GM19238 (cell line): ENCODE measurements around the gene RHOF.
"Not testable (repeated sequence)": the region's sequence is repeated elsewhere in the genome, so short reads cannot be mapped to it uniquely, and the experiment has no call there.

Experiments used
- DNase-seq: peaks from one replicate; pipeline ENCODE4 v3.0.0; 2011; ENCODE audit warnings: low spot score; ENCODE audit not compliant: insufficient read length

Gene RHOF

GRCh38 chr12:121776190-121777098 lies 17.0 kb downstream of the RHOF start:
- DNase-seq: peak; percentile 87

DNA sequence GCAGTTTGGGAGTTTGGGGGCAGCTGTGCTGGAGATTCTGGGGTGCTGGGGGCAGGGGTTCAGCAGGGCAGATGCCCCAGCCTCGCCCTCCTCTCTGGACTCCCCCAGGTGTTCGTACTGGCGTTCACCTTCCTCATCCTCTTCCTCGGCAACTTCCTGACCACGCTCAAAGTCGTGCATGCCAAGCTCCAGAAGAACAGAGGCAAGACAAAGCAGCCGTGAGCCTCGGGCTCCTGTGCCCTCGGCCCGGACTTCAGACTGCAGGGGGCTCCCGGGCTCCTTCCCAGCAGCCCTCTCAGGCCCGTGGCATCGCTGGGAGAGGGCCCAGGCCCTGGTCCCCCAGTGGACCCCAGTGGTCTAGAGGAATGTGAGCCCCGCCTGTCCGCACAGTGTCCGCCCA lies 18.0 kb downstream of the RHOF start:
- no peak for DNase-seq

DNA sequence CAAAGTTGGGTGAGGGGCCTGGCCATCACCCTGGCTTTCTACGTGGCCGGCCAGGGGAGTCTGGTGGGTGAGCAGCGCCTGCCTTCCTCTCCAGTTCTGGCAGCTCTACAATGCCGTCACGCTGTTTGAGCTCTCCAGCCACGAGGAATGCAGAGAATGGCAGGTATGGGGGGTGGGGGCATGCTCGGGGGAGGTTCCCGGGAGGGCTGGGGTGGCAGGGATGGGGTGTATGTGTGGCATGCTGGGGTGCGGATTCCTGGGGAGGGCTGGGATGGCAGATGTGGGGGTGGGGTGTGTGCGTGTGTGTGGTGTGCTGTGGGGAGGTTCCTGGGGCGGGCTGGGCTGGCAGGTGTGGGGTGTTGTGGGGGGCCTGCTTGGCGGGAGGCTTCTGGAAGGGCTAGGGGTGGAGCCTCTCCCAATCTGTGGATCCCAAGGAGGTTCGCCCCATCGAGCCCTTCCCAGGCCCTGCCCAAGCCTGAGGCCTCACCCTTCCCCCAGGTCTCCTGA lies 18.5 kb downstream of the RHOF start:
- no peak for DNase-seq

- DNase-seq: peak; percentile 97
Observed at GRCh38 chr12:121773011-121773777, 20.3 kb downstream of the RHOF start.

GRCh38 chr12:121770813-121771625 lies 22.5 kb downstream of the RHOF start:
- no peak for DNase-seq

DNA sequence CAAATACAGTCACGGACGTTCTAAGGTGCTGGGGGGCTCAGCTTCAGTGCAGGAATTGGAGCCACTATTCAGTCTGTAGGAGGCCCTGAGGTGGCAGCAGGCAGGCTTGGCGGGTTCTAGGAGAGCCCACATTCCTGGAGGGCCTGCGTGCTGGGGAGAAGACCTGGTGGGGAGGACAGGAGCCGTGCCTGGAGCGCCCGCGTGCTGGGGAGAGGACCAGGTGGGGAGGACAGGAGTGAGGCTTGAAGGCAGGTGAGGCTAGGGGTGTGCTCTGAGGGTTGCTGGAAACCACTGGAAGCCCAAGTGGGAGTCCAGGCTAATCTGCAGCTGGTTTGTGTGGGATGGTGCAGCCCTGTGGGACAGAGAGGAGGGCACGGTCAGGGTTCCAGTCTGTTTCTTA lies 23.1 kb downstream of the RHOF start:
- no peak for DNase-seq

DNA sequence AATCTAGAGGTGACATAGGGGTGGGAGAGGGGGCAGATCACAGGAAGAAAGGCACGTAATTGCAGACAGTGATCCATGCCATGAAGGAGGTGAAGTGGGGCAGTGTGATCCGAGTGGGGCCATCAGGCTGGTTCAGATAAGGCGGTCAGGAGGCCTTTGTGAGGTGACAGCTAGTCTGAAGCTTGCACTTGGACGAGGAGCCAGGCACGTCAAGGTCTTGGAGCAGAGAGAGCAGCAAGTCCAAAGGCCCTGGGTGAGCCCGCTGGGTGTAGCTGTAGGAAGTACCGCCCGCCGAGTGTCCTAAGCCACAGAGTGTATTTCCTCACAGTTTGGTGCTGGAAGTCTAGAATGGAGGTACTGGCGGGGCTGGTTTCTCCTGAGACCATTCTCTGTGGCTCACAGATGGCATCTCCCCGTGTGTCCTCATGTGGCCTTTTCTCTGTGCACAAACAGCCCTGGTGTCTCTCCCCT lies 23.6 kb downstream of the RHOF start:
- DNase-seq: no peak

DNA sequence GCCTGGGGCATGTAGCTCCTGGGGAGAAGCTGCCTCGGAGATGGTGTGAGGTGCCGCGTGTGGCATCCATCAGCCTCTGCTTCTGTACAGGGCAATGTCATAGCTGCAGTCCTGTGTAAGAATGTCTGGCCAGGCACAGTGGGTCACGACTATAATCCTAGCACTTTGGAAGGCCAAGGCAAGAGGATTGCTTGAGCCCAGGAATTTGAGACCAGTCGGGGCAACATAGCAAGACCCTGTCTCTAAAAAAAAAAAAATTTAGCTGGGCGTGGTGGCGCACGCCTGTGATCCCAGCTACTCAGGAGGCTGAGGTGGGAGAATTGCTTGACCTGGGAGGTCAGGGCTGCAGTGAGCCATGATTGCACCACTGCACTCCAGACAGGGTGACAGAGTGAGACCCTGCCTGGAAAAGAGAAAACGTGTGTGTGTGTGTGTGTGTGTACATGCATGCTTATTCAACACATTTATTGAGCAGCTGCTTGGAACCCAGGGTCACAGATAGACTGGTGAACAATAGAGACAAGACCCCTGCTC lies 24.1 kb downstream of the RHOF start:
- DNase-seq: no peak

DNA sequence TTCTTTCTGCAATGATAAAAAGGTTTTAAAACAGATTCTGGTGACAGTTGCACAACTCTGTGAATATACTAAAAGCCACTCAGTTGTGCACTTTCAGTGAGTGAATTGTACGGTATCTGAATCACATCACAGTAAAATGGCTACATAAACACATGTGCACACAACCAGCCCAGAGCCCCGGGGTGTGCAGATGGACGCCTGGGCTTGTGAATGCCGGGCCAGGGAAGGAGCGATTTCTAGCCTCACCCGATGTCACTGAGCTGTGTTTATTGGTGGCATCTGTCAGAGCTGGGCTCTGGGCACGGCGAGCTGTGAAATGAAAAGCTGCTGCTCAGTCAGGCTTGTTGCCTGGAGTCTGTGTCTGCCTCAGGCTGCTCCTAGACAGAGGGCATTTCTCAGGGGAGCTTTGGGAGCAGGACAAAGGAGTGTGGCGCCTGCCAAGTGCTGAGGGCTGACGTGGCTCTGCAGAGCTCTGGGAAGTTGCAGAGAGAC lies 25.9 kb downstream of the RHOF start:
- DNase-seq: no peak

DNA sequence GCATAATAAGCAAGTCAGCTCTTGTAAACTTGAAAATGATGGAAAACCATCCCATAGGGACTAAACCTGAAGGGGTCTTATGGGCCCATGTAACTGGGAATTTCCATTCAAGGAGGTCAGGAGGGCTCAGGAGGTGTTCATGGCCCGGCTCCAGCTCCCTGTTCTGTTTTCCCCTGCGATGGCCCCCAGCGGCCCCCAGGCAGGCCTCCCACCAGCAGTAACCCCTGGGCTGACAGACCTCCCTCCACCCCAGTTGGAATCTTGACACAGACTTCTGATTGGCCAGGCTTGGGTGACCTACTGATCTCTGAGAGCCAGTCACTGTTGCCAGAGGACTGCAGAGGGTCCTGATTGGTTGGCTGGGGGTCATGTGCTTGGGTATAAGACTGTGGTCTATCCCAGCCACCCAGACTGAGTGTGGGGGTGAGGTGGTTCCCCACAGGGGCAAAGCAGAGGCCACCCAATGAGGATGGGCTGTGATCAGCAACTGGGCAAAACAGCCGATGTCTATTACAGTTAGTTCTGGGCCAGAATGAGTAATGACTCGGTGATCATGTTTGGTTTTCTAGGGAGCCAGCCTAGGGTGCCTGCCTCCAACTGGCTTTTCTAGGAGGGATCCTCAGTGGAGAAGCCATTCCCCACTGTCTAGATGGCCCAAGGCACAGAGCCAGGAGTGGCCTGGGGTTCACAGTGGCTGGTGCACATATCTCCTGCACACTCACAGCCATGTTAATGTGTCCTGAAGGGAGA lies 27.0 kb downstream of the RHOF start:
- DNase-seq: no peak

- no peak for DNase-seq
Observed at GRCh38 chr12:121765573-121765972, 27.9 kb downstream of the RHOF start.

DNA sequence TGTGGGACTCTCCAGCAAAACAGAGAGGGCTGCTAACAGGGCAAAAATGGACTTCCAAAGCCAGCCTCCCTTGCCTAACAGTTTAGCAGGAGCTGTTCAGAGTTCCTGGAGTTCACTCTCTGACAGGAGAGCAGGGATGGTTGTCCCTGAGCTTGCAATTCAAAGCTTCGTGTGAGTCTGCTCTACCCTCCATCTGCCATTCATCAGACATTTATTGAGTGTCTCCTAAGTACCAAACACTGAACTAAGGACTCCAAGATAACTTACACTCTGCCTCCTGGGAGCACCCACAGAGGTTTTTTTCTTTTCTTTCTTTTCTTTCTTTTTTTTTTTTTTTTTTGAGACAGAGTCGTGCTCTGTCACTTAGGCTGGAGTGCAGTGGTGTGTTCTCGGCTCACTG lies 28.7 kb downstream of the RHOF start:
- DNase-seq: no peak

GRCh38 chr12:121762269-121762668 lies 31.2 kb downstream of the RHOF start:
- no peak for DNase-seq

GRCh38 chr12:121758536-121758935 lies 35.0 kb downstream of the RHOF start:
- DNase-seq: not testable (repeated sequence)

GRCh38 chr12:121755591-121755990 lies 37.9 kb downstream of the RHOF start:
- no peak for DNase-seq

DNA sequence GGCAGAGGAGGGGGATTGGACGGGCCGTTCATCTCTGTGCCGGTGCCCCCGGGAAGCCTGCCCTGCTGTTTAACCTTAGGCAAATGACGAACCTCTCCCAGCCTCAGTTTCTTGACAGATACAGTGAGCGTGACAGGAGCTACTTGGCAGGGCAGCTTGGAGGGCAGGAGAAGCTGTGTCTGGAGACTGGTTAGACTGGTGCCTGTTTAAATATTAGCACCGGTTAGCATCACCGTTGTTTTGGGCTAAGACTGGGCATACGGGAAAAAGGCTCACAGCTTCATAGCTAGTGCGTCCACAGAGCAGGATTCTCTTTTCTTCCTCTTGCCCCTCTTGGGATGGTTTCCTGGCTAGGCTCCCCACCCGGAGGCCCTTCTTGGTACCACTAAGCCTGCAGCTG lies 38.7 kb downstream of the RHOF start:
- no peak for DNase-seq

GRCh38 chr12:121753844-121754264 lies 39.6 kb downstream of the RHOF start:
- DNase-seq: no peak

- no peak for DNase-seq
Observed at GRCh38 chr12:121751749-121752351, 41.6 kb downstream of the RHOF start.

- no peak for DNase-seq
Observed at GRCh38 chr12:121751034-121751433, 42.5 kb downstream of the RHOF start.

DNA sequence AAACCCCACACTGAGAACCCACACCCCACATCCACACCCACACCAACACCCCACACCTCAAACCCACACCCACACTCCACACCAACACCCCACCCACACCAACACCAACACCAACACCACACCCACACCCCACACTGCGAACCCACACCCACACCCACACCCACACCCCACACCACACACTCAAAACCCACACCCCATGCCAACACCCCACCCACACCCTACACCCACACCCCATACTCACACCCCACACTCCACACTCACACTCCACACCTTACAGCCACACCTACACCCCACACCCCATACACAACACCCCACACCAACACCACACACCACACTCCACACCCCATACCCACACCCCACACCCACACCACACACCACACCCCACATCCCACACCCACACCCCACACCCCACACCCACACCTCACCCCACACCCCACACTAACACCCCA lies 43.0 kb downstream of the RHOF start:
- no peak for DNase-seq
